HCT116 (cell line): ENCODE results near the gene TPRG1.

Experiments
- ATF3 ChIP-seq: IDR thresholded peaks from 2 replicates; pipeline ENCODE4 v1.6.1; 2012
- CEBPB ChIP-seq: IDR thresholded peaks from 2 replicates; pipeline ENCODE4 v1.6.1; 2012; ENCODE audit warnings: low read depth
- CTCF ChIP-seq, 3 experiments: fragments of 200-600 bp in 1 of 3; sonication (generic) in 1 of 3; IDR thresholded peaks in 2 of 3; conservative IDR thresholded peaks in 1 of 3; 2 replicates each; pipeline ENCODE4 v1.5.1; 2012 to 2017; ENCODE audit warnings: low read depth in 2 of 3, low read length in 2 of 3, antibody characterized with exemption in 1 of 3, borderline replicate concordance in 1 of 3, control low read depth in 1 of 3, mild to moderate bottlenecking in 1 of 3, mixed read lengths in 1 of 3, mixed run types in 1 of 3, moderate library complexity in 1 of 3; ENCODE audit not compliant: insufficient read depth in 1 of 3
- EZH2 ChIP-seq: fragments of 200-600 bp; sonication (generic); IDR thresholded peaks from 2 replicates; pipeline ENCODE4 v1.6.1; 2017; ENCODE audit warnings: antibody characterized with exemption, mixed run types
- FOSL1 ChIP-seq: IDR thresholded peaks from 2 replicates; pipeline ENCODE4 v1.6.1; 2012; ENCODE audit warnings: low read depth
- MAX ChIP-seq: IDR thresholded peaks from 2 replicates; pipeline ENCODE4 v1.6.1; 2012
- POLR2A ChIP-seq: IDR thresholded peaks from 2 replicates; pipeline ENCODE4 v1.7.0; 2011; ENCODE audit warnings: borderline replicate concordance; ENCODE audit not compliant: insufficient read depth, insufficient read length; ENCODE audit errors: extremely low read depth
- POLR2AphosphoS5 ChIP-seq: IDR thresholded peaks from 2 replicates; pipeline ENCODE4 v1.6.1; 2011; ENCODE audit warnings: mild to moderate bottlenecking, low read depth, low read length, moderate library complexity
- RAD21 ChIP-seq: IDR thresholded peaks from 2 replicates; pipeline ENCODE4 v1.6.1; 2012; ENCODE audit warnings: low read depth, mild to moderate bottlenecking
- REST ChIP-seq: IDR thresholded peaks from 2 replicates; pipeline ENCODE4 v1.6.1; 2012; ENCODE audit warnings: low read depth
- SIN3A ChIP-seq: IDR thresholded peaks from 2 replicates; pipeline ENCODE4 v1.6.1; 2012; ENCODE audit warnings: low read depth
- ZFX ChIP-seq: fragments of 450-650 bp; IDR thresholded peaks from 2 replicates; pipeline ENCODE4 v1.6.1; 2017
- ZNF274 ChIP-seq: fragments of 200-500 bp; sonication (Bioruptor generic); IDR thresholded peaks from 2 replicates; pipeline ENCODE4 v1.6.1; 2014; ENCODE audit warnings: mild to moderate bottlenecking, low read depth, low read length, inconsistent platforms

- TF ChIP-seq CTCF (IDR thresholded peaks at IDR 0.05 in 2 of 3, conservative IDR thresholded peaks at IDR 0.05 in 1 of 3; ENCODE audit: borderline replicate concordance in 1 of 3, insufficient read depth in 1 of 3, low read depth in 2 of 3, low read length in 2 of 3) = no peak
- TF ChIP-seq SIN3A = no peak
- no peak for TF ChIP-seq POLR2A
- TF ChIP-seq MAX = no peak
- TF ChIP-seq RAD21 = no peak
- TF ChIP-seq EZH2 = no peak
- no peak for TF ChIP-seq REST
- TF ChIP-seq POLR2AphosphoS5 = no peak
- no peak for TF ChIP-seq CEBPB
- TF ChIP-seq ZFX = no peak
- TF ChIP-seq ATF3 = no peak
- no peak for TF ChIP-seq FOSL1
- no peak for TF ChIP-seq ZNF274
Observed at GRCh38 chr3:189309400-189309975, 137.7 kb downstream of the TPRG1 start.
